ENCODE data around the gene TEX38.

- TF ChIP-seq CTCF (conservative IDR thresholded peaks at IDR 0.05; ENCODE audit: low read depth, low read length): no peak
- TF ChIP-seq EZH2phosphoT487 (IDR thresholded peaks at IDR 0.05; ENCODE audit: borderline replicate concordance, low read length): no peak
- TF ChIP-seq EZH2 (IDR thresholded peaks at IDR 0.05; ENCODE audit: low read length, unreplicated experiment): no peak
Observed at GRCh38 chr1:46670134-46670533, 1.5 kb upstream of the TEX38 start.
